Right lobe of liver (tissue), 6 donors: ENCODE data around the gene GNPDA2. TPM values are rescaled to one million over a fixed set of nuclear protein-coding genes. Genes with fewer than 3 reads are reported as not detected.
A peak's percentile ranks its signal among the peaks of the same experiment; 100 is the strongest.

ENCODE experiments used
- ATAC-seq, 4 donors: fragments of 200-7000 bp; cut with Tn5 transposase; one replicate each; pipeline ENCODE4 v1.9.1; 2020; ENCODE audit warnings: mild to moderate bottlenecking in 4 of 4, moderate library complexity in 4 of 4
- DNase-seq, 3 donors: peaks; one replicate each; pipeline ENCODE4 v3.0.0-alpha.2; 2020
- H3K27ac ChIP-seq, 3 donors: fragments of 200-600 bp; one replicate each; pipeline ENCODE4 v1.8.0; 2022
- H3K27me3 ChIP-seq, 2 donors: fragments of 200-600 bp; one replicate each; pipeline ENCODE4 v1.8.0; 2022
- H3K36me3 ChIP-seq, 4 donors: fragments of 200-600 bp; sonication (generic) in 1 of 4; one replicate each; pipeline versions ENCODE4 v1.5.1 to v1.8.0; 2017 to 2022; ENCODE audit warnings: control low read depth in 1 of 4
- H3K4me1 ChIP-seq, 4 donors: fragments of 200-600 bp; sonication (generic) in 1 of 4; one replicate each; pipeline versions ENCODE4 v1.5.1 to v1.8.0; 2017 to 2022; ENCODE audit warnings: control low read depth in 1 of 4
- H3K4me3 ChIP-seq, 3 donors: fragments of 200-600 bp; one replicate each; pipeline ENCODE4 v1.8.0; 2022
- H3K9me3 ChIP-seq, 4 donors: fragments of 200-600 bp; sonication (generic) in 1 of 4; one replicate each; pipeline versions ENCODE4 v1.5.1 to v1.8.0; 2017 to 2022; ENCODE audit warnings: control low read depth in 1 of 4
- POLR2A ChIP-seq: fragments of 450-650 bp; IDR thresholded peaks from one replicate; pipeline ENCODE4 v1.6.1; 2017; ENCODE audit warnings: antibody characterized with exemption, mild to moderate bottlenecking
- WGBS: methylation state at CpG from one replicate; pipeline ENCODE4 v1.1.6; 2018; ENCODE audit warnings: low coverage, low lambda C conversion rate; ENCODE audit not compliant: insufficient coverage; ENCODE audit errors: missing lambda C conversion rate; 5-methylcytosine and 5-hydroxymethylcytosine counted together
- intact Hi-C, 2 donors: fragments of 100-400 bp; cut with DNase I; formaldehyde crosslinking; loops; one replicate each; pipeline versions ENCODE4 v1.11.2 to v1.14.1; 2022
- total RNA-seq, 6 experiments: library from RNA; depleted of rRNA in 2 of 6; stranded (reverse); fragments of >200 nt in 2 of 6; fragmentation: NEBNext Ultra II Directional in 3 of 6; extraction: Animal tissue kit (Norgen Biotek cat#: 25700) in 3 of 6; gene quantifications; one replicate each; pipeline versions ENCODE4 v1.1.0 to v1.2.4, GENCODE V29; 2016 to 2023
- TF ChIP-seq, protein P1 (sequence below), 4 donors: fragments of 200-600 bp in 3 of 4; fragments of 450-650 bp in 1 of 4; IDR thresholded peaks; one replicate each; pipeline versions ENCODE4 v1.5.1 to v1.8.0; 2016 to 2022; ENCODE audit warnings: antibody characterized with exemption in 4 of 4, mild to moderate bottlenecking in 2 of 4
- donor health status: DM: no; HTN: yes; CAD: no.
- donor health status: DM: no; HTN: no; CAD: no.
- donor health status: DM: no; HTN: no; CAD: no.
- donor health status: DM: no; HTN: yes; CAD: no.
- donor health status: DM: no; HTN: yes; CAD: no.

GNPDA2 gene
- total RNA-seq, 6 experiments from 2014 or later, result 1.3 to 3.5 (median 2.0) TPM

DNA sequence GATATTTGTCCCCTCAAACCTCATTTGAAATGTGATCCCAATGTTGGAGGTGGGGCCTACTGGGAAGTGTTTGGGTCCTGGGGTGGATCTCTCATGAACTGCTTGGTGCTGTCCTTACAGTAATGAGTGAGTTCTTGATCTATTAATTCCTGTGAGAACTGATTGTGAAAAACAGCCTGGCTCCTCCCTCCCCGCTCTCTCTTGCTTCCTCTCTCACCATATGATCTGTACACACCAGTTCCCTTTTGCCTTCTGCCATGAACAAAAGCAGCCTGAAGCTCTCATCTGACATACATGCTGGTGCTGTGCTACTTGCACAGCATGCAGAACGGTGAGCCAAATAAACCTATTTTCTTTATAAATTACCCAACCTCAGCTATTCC, 63.7 kb downstream of the GNPDA2 start:
- Histone ChIP-seq H3K36me3 (no peaks in the 10 kb centered on the region), H3K4me1 (no peaks in the 10 kb centered on the region), H3K27me3 (no peaks in the 10 kb centered on the region), H3K9me3 (no peaks in the 10 kb centered on the region), H3K27ac (no peak overlapping the region), H3K4me3 (no peak overlapping the region)
- WGBS, result 30% methylated on average over 2 of the region's 2 CpGs
- intact Hi-C loops, result no loop called here
- TF ChIP-seq, protein P1, sequence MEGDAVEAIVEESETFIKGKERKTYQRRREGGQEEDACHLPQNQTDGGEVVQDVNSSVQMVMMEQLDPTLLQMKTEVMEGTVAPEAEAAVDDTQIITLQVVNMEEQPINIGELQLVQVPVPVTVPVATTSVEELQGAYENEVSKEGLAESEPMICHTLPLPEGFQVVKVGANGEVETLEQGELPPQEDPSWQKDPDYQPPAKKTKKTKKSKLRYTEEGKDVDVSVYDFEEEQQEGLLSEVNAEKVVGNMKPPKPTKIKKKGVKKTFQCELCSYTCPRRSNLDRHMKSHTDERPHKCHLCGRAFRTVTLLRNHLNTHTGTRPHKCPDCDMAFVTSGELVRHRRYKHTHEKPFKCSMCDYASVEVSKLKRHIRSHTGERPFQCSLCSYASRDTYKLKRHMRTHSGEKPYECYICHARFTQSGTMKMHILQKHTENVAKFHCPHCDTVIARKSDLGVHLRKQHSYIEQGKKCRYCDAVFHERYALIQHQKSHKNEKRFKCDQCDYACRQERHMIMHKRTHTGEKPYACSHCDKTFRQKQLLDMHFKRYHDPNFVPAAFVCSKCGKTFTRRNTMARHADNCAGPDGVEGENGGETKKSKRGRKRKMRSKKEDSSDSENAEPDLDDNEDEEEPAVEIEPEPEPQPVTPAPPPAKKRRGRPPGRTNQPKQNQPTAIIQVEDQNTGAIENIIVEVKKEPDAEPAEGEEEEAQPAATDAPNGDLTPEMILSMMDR (IDR thresholded peaks at IDR 0.05), result no peak
- no peak for TF ChIP-seq POLR2A
- peak in 1 of 4 donors; percentile 31 for ATAC-seq
- DNase-seq, result no peak

DNA sequence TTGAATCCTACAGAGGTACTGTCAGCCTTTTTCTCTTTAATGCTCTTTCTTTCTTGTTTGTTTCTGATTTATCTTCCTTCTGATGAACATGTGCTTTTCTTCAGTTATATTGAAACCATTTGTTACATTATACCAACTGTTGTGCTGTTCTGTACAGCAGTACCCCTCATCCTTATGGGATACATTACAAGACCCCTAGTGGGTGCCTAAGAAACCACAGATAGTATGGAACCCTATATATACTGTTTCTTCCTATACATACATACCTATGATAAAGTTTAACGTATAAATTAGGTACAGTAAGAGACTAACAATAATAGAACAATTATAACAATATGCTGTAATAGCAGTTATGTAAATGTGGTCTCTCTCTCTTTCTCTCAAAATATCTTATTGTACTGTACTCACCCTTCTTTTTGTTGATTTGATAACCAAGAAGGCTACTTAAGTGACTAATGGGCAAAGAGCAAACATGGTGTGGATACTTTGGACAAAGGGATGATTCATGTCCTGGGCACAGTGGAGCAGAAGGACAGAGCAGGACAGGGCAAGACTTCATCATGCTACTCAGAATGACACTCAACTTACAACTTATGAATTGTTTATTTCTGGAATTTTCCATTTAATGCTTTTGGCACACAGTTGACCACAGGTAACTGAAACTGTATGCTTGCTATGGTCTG, 64.3 kb downstream of the GNPDA2 start:
- ATAC-seq, result no peak
- no peak overlapping the region for H3K4me3 ChIP-seq
- no peaks in the 10 kb centered on the region for H3K36me3 ChIP-seq
- H3K4me1 ChIP-seq, result no peaks in the 10 kb centered on the region
- intact Hi-C loops, result no loop called here
- WGBS, result 50% methylated on average over 1 of the region's 1 CpG
- no peak overlapping the region for H3K27ac ChIP-seq
- DNase-seq, result no peak
- no peak for TF ChIP-seq POLR2A
- TF ChIP-seq, protein P1 (IDR thresholded peaks at IDR 0.05), result no peak
- H3K27me3 ChIP-seq, result no peaks in the 10 kb centered on the region
- no peaks in the 10 kb centered on the region for H3K9me3 ChIP-seq

DNA sequence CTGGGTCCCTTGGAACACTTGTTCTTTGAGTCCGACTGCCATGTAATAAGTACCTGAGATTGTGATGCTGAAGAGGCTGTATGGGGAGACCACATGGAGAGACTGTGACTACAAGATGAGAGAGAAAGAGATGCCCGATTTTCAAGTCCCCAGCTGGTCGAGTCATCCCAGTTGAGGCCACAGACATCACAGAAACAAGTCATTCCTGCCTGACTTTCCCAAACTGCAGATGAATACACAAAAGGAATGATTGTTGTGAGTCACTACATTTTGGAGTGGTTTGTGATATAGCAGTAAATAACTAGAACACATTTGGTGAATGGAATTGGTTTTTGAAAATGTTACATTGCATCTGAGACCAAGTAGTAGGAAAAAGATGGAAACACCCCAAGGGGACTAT, 66.0 kb downstream of the GNPDA2 start:
- intact Hi-C loops, result no loop called here
- H3K27ac ChIP-seq, result no peak overlapping the region
- ATAC-seq, result no peak
- no peak for TF ChIP-seq POLR2A
- H3K9me3 ChIP-seq, result no peaks in the 10 kb centered on the region
- H3K4me3 ChIP-seq, result no peak overlapping the region
- H3K27me3 ChIP-seq, result no peaks in the 10 kb centered on the region
- WGBS, result 34% methylated on average over 3 of the region's 3 CpGs
- H3K36me3 ChIP-seq, result no peaks in the 10 kb centered on the region
- DNase-seq, result no peak
- H3K4me1 ChIP-seq, result no peaks in the 10 kb centered on the region

DNA sequence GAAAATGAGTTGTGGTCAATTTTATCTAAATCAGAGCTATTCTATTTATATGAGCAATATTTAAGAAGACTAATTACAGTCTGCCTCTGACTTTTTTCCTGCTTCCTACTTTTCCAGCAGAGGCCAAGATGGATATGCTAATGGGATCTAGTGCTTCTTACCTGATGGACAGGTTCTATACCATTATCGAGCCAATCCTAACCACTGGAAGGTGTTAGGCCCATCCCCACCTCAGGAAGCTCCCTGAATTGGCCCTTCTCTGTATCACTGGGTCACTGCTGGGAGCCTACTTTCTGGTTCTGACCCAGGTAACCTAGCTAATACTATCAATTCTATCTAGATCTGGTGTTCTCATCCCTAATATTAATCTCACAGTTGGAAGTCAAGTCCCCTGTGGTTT, 74.4 kb downstream of the GNPDA2 start:
- H3K9me3 ChIP-seq, result no peaks in the 10 kb centered on the region
- H3K27ac ChIP-seq, result no peak overlapping the region
- H3K27me3 ChIP-seq, result no peaks in the 10 kb centered on the region
- 25% methylated on average over 1 of the region's 1 CpG for WGBS
- no peaks in the 10 kb centered on the region for H3K4me1 ChIP-seq
- intact Hi-C loops, result no loop called here
- H3K36me3 ChIP-seq, result no peaks in the 10 kb centered on the region
- TF ChIP-seq, protein P1 (IDR thresholded peaks at IDR 0.05), result no peak
- TF ChIP-seq POLR2A, result no peak
- no peak overlapping the region for H3K4me3 ChIP-seq
- DNase-seq, result no peak
- ATAC-seq, result no peak

Other genes with a start within 250 kb of the GNPDA2 start
- not detected for gene YIPF7, start 74.9 kb downstream of the GNPDA2 start, total RNA-seq
- 10 to 100 TPM in 4 of 6 experiments, 1 to 10 TPM in 2; 8.8 to 17.2 (median 11.2) TPM for gene GUF1, start 48.1 kb downstream of the GNPDA2 start, total RNA-seq